PC-9 (cell line): Measurements from ENCODE around the gene FAM216A. TPM values are rescaled to one million over a fixed set of nuclear protein-coding genes. Genes with fewer than 3 reads are reported as not detected.

Experiments
- BruUV-seq: library from RNA; stranded (reverse); fragments of 400-500 nt; replicated peaks from 2 replicates; lab custom pipeline; 2021; lab: Mats Ljungman, UMichigan
- CTCF ChIA-PET: fragments of 300-600 bp; sonication (Branson Sonifier 250); formaldehyde crosslinking; loops from one replicate; lab custom pipeline; 2022; ENCODE audit warnings: antibody characterized with exemption; lab: Charles Lee
- POLR2A ChIA-PET: fragments of 300-600 bp; sonication (Branson Sonifier 250); formaldehyde crosslinking; loops from one replicate; lab custom pipeline; 2022; ENCODE audit warnings: antibody characterized with exemption; ENCODE audit not compliant: unreplicated experiment; lab: Charles Lee
- DNase-seq, 2 experiments: peaks; one replicate each; pipeline versions ENCODE4 v3.0.0 to v3.0.0-alpha.2; 2015 to 2022; ENCODE audit warnings: mixed read lengths in 1 of 2
- H2AFZ ChIP-seq: fragments of 200-600 bp; sonication (generic); 2 replicates; pipeline ENCODE4 v1.8.1; 2017; ENCODE audit warnings: antibody characterized with exemption
- H3F3A ChIP-seq: fragments of 200-600 bp; sonication (generic); 2 replicates; pipeline ENCODE4 v1.8.1; 2017; ENCODE audit warnings: antibody characterized with exemption, mild to moderate bottlenecking, low read depth; ENCODE audit not compliant: insufficient read depth
- H3K27ac ChIP-seq: fragments of 200-600 bp; sonication (generic); 2 replicates; pipeline ENCODE4 v1.6.1; 2016; ENCODE audit warnings: mixed run types
- H3K27me3 ChIP-seq: fragments of 200-600 bp; sonication (generic); 2 replicates; pipeline ENCODE4 v1.6.1; 2016; ENCODE audit warnings: low read depth, mixed run types; ENCODE audit not compliant: insufficient read depth
- H3K36me3 ChIP-seq: fragments of 200-600 bp; sonication (generic); 2 replicates; pipeline ENCODE4 v1.6.1; 2016; ENCODE audit warnings: low read depth, mixed run types
- H3K4me1 ChIP-seq: fragments of 200-600 bp; sonication (generic); replicated peaks from 2 replicates; pipeline ENCODE4 v1.6.1; 2016; ENCODE audit warnings: mixed run types; ENCODE audit not compliant: insufficient read depth
- H3K4me2 ChIP-seq: fragments of 200-600 bp; sonication (generic); 2 replicates; pipeline ENCODE4 v1.6.1; 2017; ENCODE audit warnings: mixed run types
- H3K4me3 ChIP-seq: fragments of 200-600 bp; sonication (generic); 2 replicates; pipeline ENCODE4 v1.6.1; 2016; ENCODE audit warnings: mixed run types
- H3K79me2 ChIP-seq: fragments of 200-600 bp; sonication (generic); 2 replicates; pipeline ENCODE4 v1.6.1; 2017; ENCODE audit warnings: low read depth, mixed run types
- H3K9me2 ChIP-seq: fragments of 200-600 bp; sonication (generic); 2 replicates; pipeline ENCODE4 v1.8.1; 2017; ENCODE audit warnings: mild to moderate bottlenecking; ENCODE audit not compliant: insufficient read depth
- H3K9me3 ChIP-seq: fragments of 200-600 bp; sonication (generic); 2 replicates; pipeline ENCODE4 v1.8.1; 2016; ENCODE audit warnings: low read depth; ENCODE audit not compliant: insufficient read depth
- H4K20me1 ChIP-seq: fragments of 200-600 bp; sonication (generic); 2 replicates; pipeline ENCODE4 v1.8.1; 2017; ENCODE audit not compliant: insufficient read depth
- CTCF ChIP-seq: fragments of 200-600 bp; sonication (generic); conservative IDR thresholded peaks from 2 replicates; pipeline ENCODE4 v1.6.1; 2017; ENCODE audit warnings: mixed run types, antibody characterized with exemption, mild to moderate bottlenecking, moderate library complexity
- EZH2 ChIP-seq: fragments of 200-600 bp; sonication (generic); IDR thresholded peaks from 2 replicates; pipeline ENCODE4 v1.8.0; 2017; ENCODE audit warnings: antibody characterized with exemption, low read depth
- intact Hi-C: fragments of 100-400 bp; cut with micrococcal nuclease; formaldehyde crosslinking; loops from one replicate; pipeline ENCODE4 v1.10.0; 2022; ENCODE audit not compliant: unreplicated experiment
- total RNA-seq: library from RNA; stranded (reverse); gene quantifications from 2 replicates; pipeline ENCODE4 v1.2.3, GENCODE V29; 2021

Gene FAM216A
- total RNA-seq, 1 experiment from 2014 or later: 8.0 TPM

- intact Hi-C loops: loop anchor here (1.0 to 2.0 kb wide), 3 partner anchors 18 to 85 kb away; partner anchors contain the start of genes ARPC3, RAD9B and VPS29
- BruUV-seq: no TSS peak
- ChIA-PET CTCF (interaction anchor here (0.6 to 2.7 kb wide), 3 partner anchors 18 to 368 kb away, joined by 5 to 16 read pairs (median 10); partner anchors contain the start of gene ARPC3), POLR2A (interaction anchor here (0.6 to 1.2 kb wide), 5 partner anchors 18 to 1789 kb away, joined by 3 to 13 read pairs (median 7); partner anchors contain the start of gene ARPC3)
- no peaks in the 10 kb centered on the region for H3K9me2 ChIP-seq
- H3K9me3 ChIP-seq: no peaks in the 10 kb centered on the region
- H3K4me1 ChIP-seq: peaks cover 18% of the 10 kb centered on the region
- peaks cover 34% of the 10 kb centered on the region for H3K79me2 ChIP-seq
- no peaks in the 10 kb centered on the region for H3K27me3 ChIP-seq
- TF ChIP-seq CTCF (no peak), EZH2 (no peak)
- peaks cover 6% of the 10 kb centered on the region; the same call in 1 of the 2 replicates for H3F3A ChIP-seq
- H3K4me3 ChIP-seq: peak overlapping the region; percentile 81
- H4K20me1 ChIP-seq: no peaks in the 10 kb centered on the region
- peak overlapping the region; percentile 18; the same call in 1 of the 2 replicates for H3K27ac ChIP-seq
- peak overlapping the region; percentile 95 for H2AFZ ChIP-seq
- H3K4me2 ChIP-seq: peak overlapping the region; percentile 98
- no peaks in the 10 kb centered on the region for H3K36me3 ChIP-seq
- DNase-seq: no peak
Measured at GRCh38 chr12:110467847-110468213, 815 bp upstream of the FAM216A start.

GRCh38 chr12:110475426-110475825, 6.8 kb downstream of the FAM216A start:
- BruUV-seq: no TSS peak
- H3K4me1 ChIP-seq: no peaks in the 10 kb centered on the region
- H3K4me2 ChIP-seq: no peak overlapping the region
- no peak overlapping the region for H3K4me3 ChIP-seq
- ChIA-PET CTCF (interaction anchor here (0.6 kb wide), 1 partner anchor 127 kb away, joined by 9 read pairs; no protein-coding TSS in a partner anchor), POLR2A (interaction anchor here (0.6 kb wide), 1 partner anchor 9 kb away, joined by 8 read pairs; no protein-coding TSS in a partner anchor)
- H2AFZ ChIP-seq: no peak overlapping the region
- peaks cover 2% of the 10 kb centered on the region; the same call in 1 of the 2 replicates for H3K79me2 ChIP-seq
- no peak for DNase-seq
- no peaks in the 10 kb centered on the region for H4K20me1 ChIP-seq
- H3K9me2 ChIP-seq: no peaks in the 10 kb centered on the region
- no peak for TF ChIP-seq EZH2
- intact Hi-C loops: no loop called here
- H3K9me3 ChIP-seq: no peaks in the 10 kb centered on the region
- no peaks in the 10 kb centered on the region for H3K36me3 ChIP-seq
- H3K27me3 ChIP-seq: no peaks in the 10 kb centered on the region
- H3K27ac ChIP-seq: no peak overlapping the region
- no peaks in the 10 kb centered on the region for H3F3A ChIP-seq

- Histone ChIP-seq H3K4me1 (peaks cover 22% of the 10 kb centered on the region), H3K4me2 (peak overlapping the region; percentile 92), H3K27me3 (no peaks in the 10 kb centered on the region), H4K20me1 (0 out of 2 replicates have a peak, but pooled peaks cover 3% of the 10 kb centered on the region), H3K36me3 (peaks cover 34% of the 10 kb centered on the region), H2AFZ (no peak overlapping the region), H3K9me2 (no peaks in the 10 kb centered on the region), H3F3A (peaks cover 35% of the 10 kb centered on the region), H3K27ac (peak overlapping the region; percentile 85), H3K4me3 (no peak overlapping the region), H3K9me3 (no peaks in the 10 kb centered on the region), H3K79me2 (peaks cover 58% of the 10 kb centered on the region)
- no peak for DNase-seq
- BruUV-seq: no TSS peak
- POLR2A ChIA-PET: no interaction called here
- intact Hi-C loops: no loop called here
- TF ChIP-seq CTCF: no peak
- no peak for TF ChIP-seq EZH2
- CTCF ChIA-PET: interaction anchor here (0.7 kb wide), 1 partner anchor 47 kb away, joined by 3 read pairs; no protein-coding TSS in a partner anchor
Measured at GRCh38 chr12:110498984-110499706, 30.5 kb downstream of the FAM216A start.
